ENCODE measurements around the gene RABEP2. TPM values are rescaled to one million over a fixed set of nuclear protein-coding genes. Genes with fewer than 3 reads are reported as not detected.

The RABEP2 gene
- polyA plus RNA-seq, 1 donor (not counting 4 experiments of a cell fraction or from before 2014, with no cell fraction given): 8.7 TPM

GRCh38 chr16:28886945-28887344 lies 38.1 kb downstream of the RABEP2 start:
- Histone ChIP-seq H3K9me3 (ENCODE audit: control insufficient read depth, low read depth, low read length) (no peaks in the 10 kb centered on the region), H3K9me1 (ENCODE audit: control insufficient read depth, extremely low read depth, insufficient read depth, low read length) (no peaks in the 10 kb centered on the region), H3K36me3 (ENCODE audit: control insufficient read depth in 2 of 2, extremely low read depth in 1 of 2, insufficient read depth in 2 of 2, low read length in 2 of 2) (no peaks in the 10 kb centered on the region), H3K27me3 (ENCODE audit: control insufficient read depth, extremely low read depth, insufficient read depth, low read length) (peaks cover 16% of the 10 kb centered on the region), H4K20me1 (ENCODE audit: control insufficient read depth, extremely low read depth, insufficient read depth, low read length) (no peaks in the 10 kb centered on the region), H3K4me2 (ENCODE audit: control insufficient read depth, extremely low read depth, insufficient read depth, low read depth, low read length) (no peak overlapping the region), H3K27ac (ENCODE audit: control insufficient read depth, insufficient read depth, low read length) (no peak overlapping the region), H3K4me1 (ENCODE audit: control insufficient read depth, extremely low read depth, insufficient read depth, low read length) (no peaks in the 10 kb centered on the region), H3K4me3 (ENCODE audit: control insufficient read depth in 2 of 3, extremely low read depth in 1 of 3, insufficient read depth in 2 of 3, low read depth in 1 of 3, low read length in 3 of 3) (no peak overlapping the region), H3K79me2 (ENCODE audit: control insufficient read depth, insufficient read depth, low read length) (no peaks in the 10 kb centered on the region), H3K9ac (ENCODE audit: control insufficient read depth, extremely low read depth, insufficient read depth, low read length) (no peak overlapping the region), H2AFZ (ENCODE audit: control insufficient read depth, low read length) (no peak overlapping the region)
- FAIRE-seq (no peak), DNase-seq (ENCODE audit: low read depth, low spot score) (no peak)
- TF ChIP-seq EZH2 (IDR thresholded peaks at IDR 0.05; ENCODE audit: low read length) (no peak), CTCF (optimal IDR thresholded peaks at IDR 0.05 in 1 of 3, IDR thresholded peaks at IDR 0.05 in 1 of 3, conservative IDR thresholded peaks at IDR 0.05 in 1 of 3; ENCODE audit: extremely low read depth in 1 of 3, insufficient read depth in 2 of 3, low read length in 3 of 3) (no peak)
- dilution Hi-C loops (cut with MboI; ENCODE audit: extremely low pct_ligation_motif_present, low sequenced_read_pairs): no loop called here

DNA sequence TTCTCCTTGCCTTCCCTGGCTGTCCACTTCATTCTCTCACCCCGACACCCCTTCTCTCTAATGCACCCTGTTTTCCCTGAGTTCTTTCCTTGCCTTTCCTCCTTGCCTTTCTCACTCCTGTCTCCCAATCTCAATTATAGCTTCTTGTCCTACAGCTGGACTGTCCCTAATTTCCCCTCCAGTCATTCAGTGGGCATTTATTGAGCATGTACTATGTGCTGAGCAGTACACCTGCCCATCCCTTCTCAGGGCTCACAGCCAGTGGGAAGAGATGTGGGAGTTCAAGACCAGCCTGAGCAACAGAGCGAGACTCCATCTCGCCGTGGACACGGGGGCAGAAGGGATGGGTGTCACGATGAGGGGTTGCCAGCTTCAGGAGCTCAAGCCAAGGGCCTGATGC lies 41.0 kb downstream of the RABEP2 start:
- no peak for FAIRE-seq
- TF ChIP-seq CTCF (optimal IDR thresholded peaks at IDR 0.05 in 1 of 3, IDR thresholded peaks at IDR 0.05 in 1 of 3, conservative IDR thresholded peaks at IDR 0.05 in 1 of 3; ENCODE audit: extremely low read depth in 1 of 3, insufficient read depth in 2 of 3, low read length in 3 of 3) (no peak), EZH2 (IDR thresholded peaks at IDR 0.05; ENCODE audit: low read length) (no peak)
- no peak overlapping the region for H3K9ac ChIP-seq (ENCODE audit: control insufficient read depth, extremely low read depth, insufficient read depth, low read length)
- dilution Hi-C loops (cut with MboI; ENCODE audit: extremely low pct_ligation_motif_present, low sequenced_read_pairs): no loop called here
- H3K9me3 ChIP-seq (ENCODE audit: control insufficient read depth, low read depth, low read length): no peaks in the 10 kb centered on the region
- H3K36me3 ChIP-seq (ENCODE audit: control insufficient read depth in 2 of 2, extremely low read depth in 1 of 2, insufficient read depth in 2 of 2, low read length in 2 of 2): no peaks in the 10 kb centered on the region
- H3K9me1 ChIP-seq (ENCODE audit: control insufficient read depth, extremely low read depth, insufficient read depth, low read length): no peaks in the 10 kb centered on the region
- no peak for DNase-seq (ENCODE audit: low read depth, low spot score)
- peaks cover 12% of the 10 kb centered on the region for H3K4me1 ChIP-seq (ENCODE audit: control insufficient read depth, extremely low read depth, insufficient read depth, low read length)
- H3K27me3 ChIP-seq (ENCODE audit: control insufficient read depth, extremely low read depth, insufficient read depth, low read length): peaks cover 25% of the 10 kb centered on the region
- no peak overlapping the region for H3K4me2 ChIP-seq (ENCODE audit: control insufficient read depth, extremely low read depth, insufficient read depth, low read depth, low read length)
- no peak overlapping the region for H3K27ac ChIP-seq (ENCODE audit: control insufficient read depth, insufficient read depth, low read length)
- no peak overlapping the region for H2AFZ ChIP-seq (ENCODE audit: control insufficient read depth, low read length)
- no peaks in the 10 kb centered on the region for H3K79me2 ChIP-seq (ENCODE audit: control insufficient read depth, insufficient read depth, low read length)
- no peaks in the 10 kb centered on the region for H4K20me1 ChIP-seq (ENCODE audit: control insufficient read depth, extremely low read depth, insufficient read depth, low read length)
- H3K4me3 ChIP-seq (ENCODE audit: control insufficient read depth in 2 of 3, extremely low read depth in 1 of 3, insufficient read depth in 2 of 3, low read depth in 1 of 3, low read length in 3 of 3): no peak overlapping the region
